HepG2 (cell line): ENCODE results near the gene SETD1B. TPM values are rescaled to one million over a fixed set of nuclear protein-coding genes. Genes with fewer than 3 reads are reported as not detected.
A peak's percentile ranks its signal among the peaks of the same experiment; 100 is the strongest.

Source experiments
- ARNT ChIP-seq: fragments of 450-650 bp; IDR thresholded peaks from 2 replicates; pipeline ENCODE4 v1.6.1; 2017
- EED ChIP-seq: sonication (generic); formaldehyde crosslinking; IDR thresholded peaks from 2 replicates; pipeline ENCODE4 v1.5.0; 2020; ENCODE audit warnings: mild to moderate bottlenecking, missing genetic modification reagents
- ESRRA ChIP-seq: sonication (generic); formaldehyde crosslinking; IDR thresholded peaks from 2 replicates; pipeline ENCODE4 v1.5.1; 2020; ENCODE audit warnings: mild to moderate bottlenecking, low read depth, missing genetic modification reagents
- ETV6 ChIP-seq: sonication (generic); formaldehyde crosslinking; conservative IDR thresholded peaks from 2 replicates; pipeline ENCODE4 v1.4.0; 2020; ENCODE audit warnings: missing genetic modification reagents
- FOSL2 ChIP-seq: sonication (generic); formaldehyde crosslinking; IDR thresholded peaks from 2 replicates; pipeline ENCODE4 v1.4.0; 2020; ENCODE audit warnings: missing genetic modification reagents
- HHEX ChIP-seq: IDR thresholded peaks from 2 replicates; pipeline ENCODE4 v1.6.1; 2016; ENCODE audit warnings: control low read depth
- ISX ChIP-seq: sonication (generic); formaldehyde crosslinking; conservative IDR thresholded peaks from 2 replicates; pipeline ENCODE4 v1.5.0; 2020; ENCODE audit warnings: missing genetic modification reagents
- NFIB ChIP-seq: sonication (generic); formaldehyde crosslinking; IDR thresholded peaks from 2 replicates; pipeline ENCODE4 v1.9.0; 2021; ENCODE audit warnings: missing genetic modification reagents, mild to moderate bottlenecking, borderline replicate concordance
- NR0B2 ChIP-seq: sonication (generic); formaldehyde crosslinking; IDR thresholded peaks from 2 replicates; pipeline ENCODE4 v1.4.0; 2020; ENCODE audit warnings: mild to moderate bottlenecking, missing genetic modification reagents
- POLR2AphosphoS5 ChIP-seq: IDR thresholded peaks from 2 replicates; pipeline ENCODE4 v1.6.1; 2012; ENCODE audit warnings: low read depth, low read length
- POLR2G ChIP-seq: fragments of 200-400 bp; formaldehyde crosslinking; IDR thresholded peaks from 2 replicates; pipeline ENCODE4 v1.6.1; 2018; ENCODE audit warnings: mild to moderate bottlenecking, low read depth, low read length, moderate library complexity
- RBM22 ChIP-seq: fragments of 200-400 bp; formaldehyde crosslinking; optimal IDR thresholded peaks from 2 replicates; pipeline ENCODE3; 2017; ENCODE audit warnings: mild to moderate bottlenecking, low read length, moderate library complexity
- REXO4 ChIP-seq: sonication (generic); formaldehyde crosslinking; IDR thresholded peaks from 2 replicates; pipeline ENCODE4 v1.8.0; 2022; ENCODE audit warnings: missing genetic modification reagents, mild to moderate bottlenecking, borderline replicate concordance
- SRF ChIP-seq: IDR thresholded peaks from 2 replicates; pipeline ENCODE4 v1.6.1; 2011; ENCODE audit warnings: mild to moderate bottlenecking, low read depth, low read length, moderate library complexity
- ZBTB38 ChIP-seq: sonication (generic); formaldehyde crosslinking; IDR thresholded peaks from 2 replicates; pipeline ENCODE4 v1.5.1; 2020; ENCODE audit warnings: mild to moderate bottlenecking, missing genetic modification reagents
- ZFP36 ChIP-seq: fragments of 150-350 bp; IDR thresholded peaks from 2 replicates; pipeline ENCODE4 v1.6.1; 2018; ENCODE audit warnings: borderline replicate concordance, low read length, low read depth; ENCODE audit not compliant: partially characterized antibody
- ZFX ChIP-seq: sonication (generic); formaldehyde crosslinking; IDR thresholded peaks from 2 replicates; pipeline ENCODE4 v1.4.0; 2020; ENCODE audit warnings: mild to moderate bottlenecking, low read depth, missing genetic modification reagents, moderate library complexity
- ZNF17 ChIP-seq: sonication (generic); formaldehyde crosslinking; IDR thresholded peaks from 2 replicates; pipeline ENCODE4 v1.5.0; 2020; ENCODE audit warnings: mild to moderate bottlenecking, missing genetic modification reagents
- ZNF234 ChIP-seq: sonication (generic); formaldehyde crosslinking; conservative IDR thresholded peaks from 2 replicates; pipeline ENCODE4 v1.5.1; 2020; ENCODE audit warnings: mild to moderate bottlenecking, missing genetic modification reagents
- ZNF556 ChIP-seq: sonication (generic); formaldehyde crosslinking; IDR thresholded peaks from 2 replicates; pipeline ENCODE4 v1.4.0; 2020; ENCODE audit warnings: mild to moderate bottlenecking, missing genetic modification reagents, borderline replicate concordance
- ZNF7 ChIP-seq: IDR thresholded peaks from 2 replicates; pipeline ENCODE4 v1.6.1; 2016; ENCODE audit warnings: missing biosample characterization, missing genetic modification reagents
- ZNF761 ChIP-seq: sonication (generic); formaldehyde crosslinking; conservative IDR thresholded peaks from 2 replicates; pipeline ENCODE4 v1.4.0; 2020; ENCODE audit warnings: mild to moderate bottlenecking, missing genetic modification reagents
- ZNF780A ChIP-seq: sonication (generic); formaldehyde crosslinking; IDR thresholded peaks from 2 replicates; pipeline ENCODE4 v1.8.0; 2022; ENCODE audit warnings: mild to moderate bottlenecking, missing genetic modification reagents, moderate library complexity
- polyA plus RNA-seq, 8 experiments: library from polyadenylated mRNA; depleted of rRNA in 3 of 8; stranded (reverse) in 7 of 8; unstranded in 1 of 8; fragments of >200 nt; fragmentation: Illumina TruSeq in 4 of 8; extraction: Trizol in 4 of 8; gene quantifications; 2 replicates each; pipeline versions ENCODE4 v1.2.1 to v1.2.3, GENCODE V29; 2011 to 2016; ENCODE audit warnings: low read depth in 4 of 8, missing spikeins in 1 of 8, mixed read lengths in 1 of 8; ENCODE audit not compliant: insufficient read depth in 1 of 8
- total RNA-seq, 5 experiments: library from RNA; depleted of rRNA; stranded (reverse); fragments of >200 nt; fragmentation: Illumina TruSeq; extraction: Trizol; gene quantifications; 2 replicates each; pipeline ENCODE4 v1.2.3, GENCODE V29; 2016; ENCODE audit warnings: low read depth in 1 of 5
- TF ChIP-seq, protein P1 (sequence below): sonication (generic); formaldehyde crosslinking; IDR thresholded peaks from 2 replicates; pipeline ENCODE4 v1.9.0; 2021; ENCODE audit warnings: missing genetic modification reagents, borderline replicate concordance
- TF ChIP-seq, protein P2 (sequence below): sonication (generic); formaldehyde crosslinking; IDR thresholded peaks from 2 replicates; pipeline ENCODE4 v1.5.0; 2020; ENCODE audit warnings: missing genetic modification reagents
- TF ChIP-seq, protein P3 (sequence below): sonication (generic); formaldehyde crosslinking; conservative IDR thresholded peaks from 2 replicates; pipeline ENCODE4 v1.4.0; 2020; ENCODE audit warnings: missing genetic modification reagents
- TF ChIP-seq, protein P4 (sequence below): sonication (generic); IDR thresholded peaks from 2 replicates; pipeline ENCODE4 v1.6.1; 2016; ENCODE audit warnings: low read depth, borderline replicate concordance

The SETD1B gene
- total and polyA plus RNA-seq, 2 of the 13 experiments (the other 11 are each of a cell fraction or from before 2014, with no cell fraction given) = 1.1 to 1.4 TPM

GRCh38 chr12:121776190-121777098, 27.4 kb upstream of the SETD1B start (continued):
- no peak for TF ChIP-seq ZBTB38 (CRISPR knock-in tag)
- no peak for TF ChIP-seq ZFP36
- TF ChIP-seq, protein P1, sequence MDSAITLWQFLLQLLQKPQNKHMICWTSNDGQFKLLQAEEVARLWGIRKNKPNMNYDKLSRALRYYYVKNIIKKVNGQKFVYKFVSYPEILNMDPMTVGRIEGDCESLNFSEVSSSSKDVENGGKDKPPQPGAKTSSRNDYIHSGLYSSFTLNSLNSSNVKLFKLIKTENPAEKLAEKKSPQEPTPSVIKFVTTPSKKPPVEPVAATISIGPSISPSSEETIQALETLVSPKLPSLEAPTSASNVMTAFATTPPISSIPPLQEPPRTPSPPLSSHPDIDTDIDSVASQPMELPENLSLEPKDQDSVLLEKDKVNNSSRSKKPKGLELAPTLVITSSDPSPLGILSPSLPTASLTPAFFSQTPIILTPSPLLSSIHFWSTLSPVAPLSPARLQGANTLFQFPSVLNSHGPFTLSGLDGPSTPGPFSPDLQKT (CRISPR knock-in tag) = no peak
- no peak for TF ChIP-seq ISX (CRISPR knock-in tag)
- TF ChIP-seq ZNF17 (CRISPR knock-in tag) = no peak
- TF ChIP-seq, protein P2, sequence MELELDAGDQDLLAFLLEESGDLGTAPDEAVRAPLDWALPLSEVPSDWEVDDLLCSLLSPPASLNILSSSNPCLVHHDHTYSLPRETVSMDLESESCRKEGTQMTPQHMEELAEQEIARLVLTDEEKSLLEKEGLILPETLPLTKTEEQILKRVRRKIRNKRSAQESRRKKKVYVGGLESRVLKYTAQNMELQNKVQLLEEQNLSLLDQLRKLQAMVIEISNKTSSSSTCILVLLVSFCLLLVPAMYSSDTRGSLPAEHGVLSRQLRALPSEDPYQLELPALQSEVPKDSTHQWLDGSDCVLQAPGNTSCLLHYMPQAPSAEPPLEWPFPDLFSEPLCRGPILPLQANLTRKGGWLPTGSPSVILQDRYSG (CRISPR knock-in tag) = no peak
- TF ChIP-seq, protein P3, sequence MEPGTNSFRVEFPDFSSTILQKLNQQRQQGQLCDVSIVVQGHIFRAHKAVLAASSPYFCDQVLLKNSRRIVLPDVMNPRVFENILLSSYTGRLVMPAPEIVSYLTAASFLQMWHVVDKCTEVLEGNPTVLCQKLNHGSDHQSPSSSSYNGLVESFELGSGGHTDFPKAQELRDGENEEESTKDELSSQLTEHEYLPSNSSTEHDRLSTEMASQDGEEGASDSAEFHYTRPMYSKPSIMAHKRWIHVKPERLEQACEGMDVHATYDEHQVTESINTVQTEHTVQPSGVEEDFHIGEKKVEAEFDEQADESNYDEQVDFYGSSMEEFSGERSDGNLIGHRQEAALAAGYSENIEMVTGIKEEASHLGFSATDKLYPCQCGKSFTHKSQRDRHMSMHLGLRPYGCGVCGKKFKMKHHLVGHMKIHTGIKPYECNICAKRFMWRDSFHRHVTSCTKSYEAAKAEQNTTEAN = no peak
- peak; percentile 6; the same call in 1 of the 2 replicates for TF ChIP-seq FOSL2 (CRISPR knock-in tag)
- no peak for TF ChIP-seq ZNF556 (CRISPR knock-in tag)
- no peak for TF ChIP-seq NFIB (CRISPR knock-in tag)
- TF ChIP-seq HHEX (CRISPR knock-in tag) = no peak
- peak; percentile 71 for TF ChIP-seq RBM22
- TF ChIP-seq POLR2AphosphoS5 = no peak
- TF ChIP-seq EED (CRISPR knock-in tag) = no peak
- no peak for TF ChIP-seq SRF
- TF ChIP-seq, protein P4, sequence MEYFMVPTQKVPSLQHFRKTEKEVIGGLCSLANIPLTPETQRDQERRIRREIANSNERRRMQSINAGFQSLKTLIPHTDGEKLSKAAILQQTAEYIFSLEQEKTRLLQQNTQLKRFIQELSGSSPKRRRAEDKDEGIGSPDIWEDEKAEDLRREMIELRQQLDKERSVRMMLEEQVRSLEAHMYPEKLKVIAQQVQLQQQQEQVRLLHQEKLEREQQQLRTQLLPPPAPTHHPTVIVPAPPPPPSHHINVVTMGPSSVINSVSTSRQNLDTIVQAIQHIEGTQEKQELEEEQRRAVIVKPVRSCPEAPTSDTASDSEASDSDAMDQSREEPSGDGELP = no peak
- TF ChIP-seq ZNF7 (CRISPR knock-in tag) = no peak
- TF ChIP-seq REXO4 (CRISPR knock-in tag) = no peak
- TF ChIP-seq ZNF780A (CRISPR knock-in tag) = no peak
- TF ChIP-seq ETV6 (CRISPR knock-in tag) = no peak
- peak; percentile 31; the same call in 1 of the 2 replicates for TF ChIP-seq ZFX (CRISPR knock-in tag)
- TF ChIP-seq ARNT = no peak
- TF ChIP-seq POLR2G = peak; percentile 39
- TF ChIP-seq ZNF234 (CRISPR knock-in tag) = no peak
- TF ChIP-seq NR0B2 = no peak
- no peak for TF ChIP-seq ESRRA (CRISPR knock-in tag)
- no peak for TF ChIP-seq ZNF761 (CRISPR knock-in tag)
